ENCODE data around the gene GPR153. TPM values are rescaled to one million over a fixed set of nuclear protein-coding genes. Genes with fewer than 3 reads are reported as not detected.

Gene GPR153
- total RNA-seq, 2 donors from 2014 or later = 3.2 to 7.6 TPM

GRCh38 chr1:6206520-6206855, 54.4 kb downstream of the GPR153 start:
- no peak for DNase-seq (ENCODE audit: low spot score)
- 5% methylated on average over 19 of the region's 25 CpGs for WGBS
- Histone ChIP-seq H3K27ac (peak overlapping the region; percentile 55 to 79), H3K27me3 (replicated peaks; ENCODE audit: insufficient read depth) (no peaks in the 10 kb centered on the region), H3K4me1 (replicated peaks) (no peaks in the 10 kb centered on the region), H3K36me3 (no peaks in the 10 kb centered on the region), H3K9me3 (no peaks in the 10 kb centered on the region), H3K4me3 (peak overlapping the region; percentile 42 to 43)
- no peak for TF ChIP-seq POLR2AphosphoS5 (IDR thresholded peaks at IDR 0.05)
- no peak for TF ChIP-seq POLR2A (IDR thresholded peaks at IDR 0.05)
- TF ChIP-seq CTCF (IDR thresholded peaks at IDR 0.05) = no peak
- intact Hi-C loops (cut with DNase I) = loop anchor here (5.0 kb wide), 1 partner anchor 36 kb away; the partner anchor contains the start of gene HES3

GRCh38 chr1:6205849-6206519, 54.9 kb downstream of the GPR153 start, which contains the start of gene RNF207:
TSS of gene RNF207 (plus strand) at chr1:6206119. CDS start at chr1:6206536, 417 bp downstream.
- DNase-seq (ENCODE audit: low spot score) = peak; percentile 62
- H3K9me3 ChIP-seq = no peaks in the 10 kb centered on the region
- H3K36me3 ChIP-seq = no peaks in the 10 kb centered on the region
- 0% methylated on average over 17 of the region's 66 CpGs for WGBS
- H3K27ac ChIP-seq = peak within 1 kb of the TSS; percentile 55 to 79
- intact Hi-C loops (cut with DNase I) = loop anchor here (5.0 kb wide), 1 partner anchor 36 kb away; the partner anchor contains the start of gene HES3
- no peaks in the 10 kb centered on the region for H3K4me1 ChIP-seq (replicated peaks)
- TF ChIP-seq POLR2AphosphoS5 (IDR thresholded peaks at IDR 0.05) = peak; percentile 57
- peak in 1 of 4 experiments; percentile 5 for TF ChIP-seq CTCF (IDR thresholded peaks at IDR 0.05)
- peak; percentile 80 for TF ChIP-seq POLR2A (IDR thresholded peaks at IDR 0.05)
- no peaks in the 10 kb centered on the region for H3K27me3 ChIP-seq (replicated peaks; ENCODE audit: insufficient read depth)
- H3K4me3 ChIP-seq = peak within 1 kb of the TSS; percentile 42 to 43

GRCh38 chr1:6202256-6202655, 58.6 kb downstream of the GPR153 start:
- DNase-seq (ENCODE audit: low spot score) = no peak
- WGBS = 88% methylated on average over 7 of the region's 7 CpGs
- peaks cover 4% of the 10 kb centered on the region for H3K4me1 ChIP-seq (replicated peaks)
- intact Hi-C loops (cut with DNase I) = no loop called here
- no peak overlapping the region for H3K4me3 ChIP-seq
- H3K27ac ChIP-seq = no peak overlapping the region
- TF ChIP-seq CTCF (IDR thresholded peaks at IDR 0.05) = no peak
- TF ChIP-seq POLR2AphosphoS5 (IDR thresholded peaks at IDR 0.05) = no peak
- TF ChIP-seq POLR2A (IDR thresholded peaks at IDR 0.05) = no peak
- no peaks in the 10 kb centered on the region for H3K36me3 ChIP-seq
- H3K9me3 ChIP-seq = no peaks in the 10 kb centered on the region
- H3K27me3 ChIP-seq (replicated peaks; ENCODE audit: insufficient read depth) = no peaks in the 10 kb centered on the region

GRCh38 chr1:6200188-6200809, 60.6 kb downstream of the GPR153 start:
- H3K4me3 ChIP-seq = peak overlapping the region; percentile 97 to 98
- no peak for DNase-seq (ENCODE audit: low spot score)
- TF ChIP-seq POLR2A (IDR thresholded peaks at IDR 0.05) (no peak), POLR2AphosphoS5 (IDR thresholded peaks at IDR 0.05) (no peak), CTCF (IDR thresholded peaks at IDR 0.05) (no peak)
- H3K27me3 ChIP-seq (replicated peaks; ENCODE audit: insufficient read depth) = no peaks in the 10 kb centered on the region
- H3K4me1 ChIP-seq (replicated peaks) = peaks cover 4% of the 10 kb centered on the region
- peak overlapping the region; percentile 57 to 67 for H3K27ac ChIP-seq
- 56% methylated on average over 10 of the region's 10 CpGs for WGBS
- no peaks in the 10 kb centered on the region for H3K36me3 ChIP-seq
- intact Hi-C loops (cut with DNase I) = no loop called here
- no peaks in the 10 kb centered on the region for H3K9me3 ChIP-seq
